ENCODE measurements around the gene LRFN4. TPM values are rescaled to one million over a fixed set of nuclear protein-coding genes. Genes with fewer than 3 reads are reported as not detected.

Gene LRFN4
- total RNA-seq, 1 donor from 2014 or later = 36.2 TPM

DNA sequence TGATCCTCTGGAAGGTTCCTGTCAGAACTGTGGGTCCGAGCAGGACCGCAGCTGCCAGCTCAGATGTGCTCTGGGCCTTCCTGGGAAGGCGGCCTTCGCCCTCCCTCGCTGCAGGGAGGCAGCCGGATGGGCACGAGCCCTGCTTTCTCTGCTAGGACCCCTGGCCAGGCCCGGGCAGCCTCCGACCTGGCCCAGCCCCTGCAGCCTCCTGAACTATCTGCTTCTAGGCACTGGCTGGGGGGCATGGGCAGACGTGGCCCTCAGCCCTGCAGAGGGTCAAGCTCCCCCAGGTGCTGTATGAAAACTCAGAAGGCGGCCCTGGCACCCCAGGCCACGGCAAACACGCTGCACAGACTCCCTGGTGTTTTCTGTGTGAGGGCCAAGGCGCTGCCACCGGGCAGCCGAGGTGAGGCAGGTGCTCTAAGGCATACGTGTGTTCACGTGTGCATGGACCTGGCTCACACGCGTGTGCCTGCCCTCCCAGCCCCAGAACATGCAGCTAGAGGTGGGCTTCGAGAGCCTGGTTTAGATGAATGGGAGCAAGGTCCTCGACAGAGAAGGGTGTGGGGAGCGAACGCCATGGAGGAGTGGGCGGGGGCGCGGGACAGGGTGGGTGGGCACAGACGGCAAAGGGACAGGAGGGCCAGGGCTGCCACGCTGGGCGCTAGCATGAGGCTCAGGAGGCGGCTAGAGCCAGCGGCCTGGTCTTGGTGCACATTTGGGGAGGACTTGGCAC, 4.3 kb downstream of the LRFN4 start:
- DNase-seq (ENCODE audit: low read depth, low spot score) = no peak
- Mint-ChIP-seq H3K4me1 (no peaks in the 10 kb centered on the region), H3K27me3 (ENCODE audit: low read depth) (no peaks in the 10 kb centered on the region), H3K4me3 (no peak overlapping the region), H3K36me3 (ENCODE audit: low read depth) (no peaks in the 10 kb centered on the region), H3K9me3 (no peaks in the 10 kb centered on the region), H3K27ac (ENCODE audit: unreplicated experiment) (no peak overlapping the region)
- TF ChIP-seq, protein P1, sequence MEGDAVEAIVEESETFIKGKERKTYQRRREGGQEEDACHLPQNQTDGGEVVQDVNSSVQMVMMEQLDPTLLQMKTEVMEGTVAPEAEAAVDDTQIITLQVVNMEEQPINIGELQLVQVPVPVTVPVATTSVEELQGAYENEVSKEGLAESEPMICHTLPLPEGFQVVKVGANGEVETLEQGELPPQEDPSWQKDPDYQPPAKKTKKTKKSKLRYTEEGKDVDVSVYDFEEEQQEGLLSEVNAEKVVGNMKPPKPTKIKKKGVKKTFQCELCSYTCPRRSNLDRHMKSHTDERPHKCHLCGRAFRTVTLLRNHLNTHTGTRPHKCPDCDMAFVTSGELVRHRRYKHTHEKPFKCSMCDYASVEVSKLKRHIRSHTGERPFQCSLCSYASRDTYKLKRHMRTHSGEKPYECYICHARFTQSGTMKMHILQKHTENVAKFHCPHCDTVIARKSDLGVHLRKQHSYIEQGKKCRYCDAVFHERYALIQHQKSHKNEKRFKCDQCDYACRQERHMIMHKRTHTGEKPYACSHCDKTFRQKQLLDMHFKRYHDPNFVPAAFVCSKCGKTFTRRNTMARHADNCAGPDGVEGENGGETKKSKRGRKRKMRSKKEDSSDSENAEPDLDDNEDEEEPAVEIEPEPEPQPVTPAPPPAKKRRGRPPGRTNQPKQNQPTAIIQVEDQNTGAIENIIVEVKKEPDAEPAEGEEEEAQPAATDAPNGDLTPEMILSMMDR (conservative IDR thresholded peaks at IDR 0.05) = no peak

- DNase-seq (ENCODE audit: low read depth, low spot score) = no peak
- Mint-ChIP-seq H3K36me3 (ENCODE audit: low read depth) (no peaks in the 10 kb centered on the region), H3K27me3 (ENCODE audit: low read depth) (no peaks in the 10 kb centered on the region), H3K9me3 (no peaks in the 10 kb centered on the region), H3K27ac (ENCODE audit: unreplicated experiment) (no peak overlapping the region), H3K4me1 (no peaks in the 10 kb centered on the region), H3K4me3 (no peak overlapping the region)
- TF ChIP-seq, protein P1 (conservative IDR thresholded peaks at IDR 0.05) = no peak
Observed at GRCh38 chr11:66861774-66862558, 5.1 kb downstream of the LRFN4 start.

GRCh38 chr11:66862559-66863037, 5.7 kb downstream of the LRFN4 start:
- Mint-ChIP-seq H3K9me3 (no peaks in the 10 kb centered on the region), H3K27me3 (ENCODE audit: low read depth) (no peaks in the 10 kb centered on the region), H3K4me1 (no peaks in the 10 kb centered on the region), H3K27ac (ENCODE audit: unreplicated experiment) (no peak overlapping the region), H3K36me3 (ENCODE audit: low read depth) (no peaks in the 10 kb centered on the region), H3K4me3 (no peak overlapping the region)
- TF ChIP-seq, protein P1 (conservative IDR thresholded peaks at IDR 0.05) = no peak
- no peak for DNase-seq (ENCODE audit: low read depth, low spot score)

GRCh38 chr11:66863428-66864125, 6.7 kb downstream of the LRFN4 start:
- Mint-ChIP-seq H3K27me3 (ENCODE audit: low read depth) (no peaks in the 10 kb centered on the region), H3K36me3 (ENCODE audit: low read depth) (no peaks in the 10 kb centered on the region), H3K27ac (ENCODE audit: unreplicated experiment) (no peak overlapping the region), H3K9me3 (no peaks in the 10 kb centered on the region), H3K4me3 (no peak overlapping the region), H3K4me1 (no peaks in the 10 kb centered on the region)
- no peak for DNase-seq (ENCODE audit: low read depth, low spot score)
- TF ChIP-seq, protein P1 (conservative IDR thresholded peaks at IDR 0.05) = no peak

DNA sequence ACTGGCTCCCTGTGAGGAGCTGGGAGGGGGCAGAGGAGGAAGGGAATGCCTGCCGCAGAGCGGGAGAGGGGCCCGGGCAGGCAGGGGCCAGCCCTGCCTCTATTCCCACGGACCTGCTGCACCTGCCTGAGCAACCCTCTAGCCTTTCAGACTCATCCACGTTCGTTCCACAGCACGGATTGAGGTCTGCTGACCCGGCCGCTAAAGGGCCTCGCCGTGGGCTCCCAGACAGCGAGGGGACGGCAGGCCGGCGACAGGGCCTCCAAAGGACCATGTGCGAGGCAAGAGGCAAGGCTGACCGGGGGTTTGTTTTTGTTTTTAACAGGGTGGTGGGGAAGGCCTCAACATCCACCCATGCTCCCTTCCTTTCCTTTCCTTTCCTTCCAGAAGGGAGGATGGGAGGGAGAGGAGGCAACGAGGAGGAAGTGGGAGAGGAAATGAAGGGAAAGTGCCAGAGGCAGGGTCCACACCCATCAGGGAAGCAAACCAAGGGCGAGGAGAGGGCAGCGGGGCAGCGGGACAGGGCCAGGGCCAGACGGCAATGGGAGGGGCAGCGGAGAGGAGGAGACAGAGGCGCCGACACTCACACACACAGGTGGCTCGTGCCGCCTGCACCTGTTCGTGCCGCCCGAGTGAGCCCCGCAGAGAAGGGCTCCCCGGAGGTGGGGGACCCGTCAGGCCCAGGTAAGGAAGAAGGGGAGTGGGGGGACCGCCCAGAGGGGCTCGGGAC, 7.5 kb downstream of the LRFN4 start:
- no peak overlapping the region for H3K27ac Mint-ChIP-seq (ENCODE audit: unreplicated experiment)
- H3K36me3 Mint-ChIP-seq (ENCODE audit: low read depth) = no peaks in the 10 kb centered on the region
- no peaks in the 10 kb centered on the region for H3K27me3 Mint-ChIP-seq (ENCODE audit: low read depth)
- TF ChIP-seq, protein P1 (conservative IDR thresholded peaks at IDR 0.05) = no peak
- no peaks in the 10 kb centered on the region for H3K9me3 Mint-ChIP-seq
- DNase-seq (ENCODE audit: low read depth, low spot score) = no peak
- no peak overlapping the region for H3K4me3 Mint-ChIP-seq
- H3K4me1 Mint-ChIP-seq = no peaks in the 10 kb centered on the region

All from neural crest cell (in vitro differentiated cells).